ENCODE measurements around the gene SPEF2.

GRCh38 chr5:35679357-35679756 is 61.7 kb downstream of the SPEF2 start:
- TF ChIP-seq SIN3A (IDR thresholded peaks at IDR 0.05; ENCODE audit: borderline replicate concordance, insufficient read depth, low read depth, low read length) (no peak), TCF7L2 (IDR thresholded peaks at IDR 0.05; ENCODE audit: low read depth, low read length) (no peak), REST (IDR thresholded peaks at IDR 0.05; ENCODE audit: insufficient read depth in 1 of 2, low read depth in 2 of 2, low read length in 1 of 2) (no peak), POLR2AphosphoS5 (IDR thresholded peaks at IDR 0.05; ENCODE audit: low read depth, low read length) (no peak)
- TF ChIP-seq, protein P1, sequence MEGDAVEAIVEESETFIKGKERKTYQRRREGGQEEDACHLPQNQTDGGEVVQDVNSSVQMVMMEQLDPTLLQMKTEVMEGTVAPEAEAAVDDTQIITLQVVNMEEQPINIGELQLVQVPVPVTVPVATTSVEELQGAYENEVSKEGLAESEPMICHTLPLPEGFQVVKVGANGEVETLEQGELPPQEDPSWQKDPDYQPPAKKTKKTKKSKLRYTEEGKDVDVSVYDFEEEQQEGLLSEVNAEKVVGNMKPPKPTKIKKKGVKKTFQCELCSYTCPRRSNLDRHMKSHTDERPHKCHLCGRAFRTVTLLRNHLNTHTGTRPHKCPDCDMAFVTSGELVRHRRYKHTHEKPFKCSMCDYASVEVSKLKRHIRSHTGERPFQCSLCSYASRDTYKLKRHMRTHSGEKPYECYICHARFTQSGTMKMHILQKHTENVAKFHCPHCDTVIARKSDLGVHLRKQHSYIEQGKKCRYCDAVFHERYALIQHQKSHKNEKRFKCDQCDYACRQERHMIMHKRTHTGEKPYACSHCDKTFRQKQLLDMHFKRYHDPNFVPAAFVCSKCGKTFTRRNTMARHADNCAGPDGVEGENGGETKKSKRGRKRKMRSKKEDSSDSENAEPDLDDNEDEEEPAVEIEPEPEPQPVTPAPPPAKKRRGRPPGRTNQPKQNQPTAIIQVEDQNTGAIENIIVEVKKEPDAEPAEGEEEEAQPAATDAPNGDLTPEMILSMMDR (IDR thresholded peaks at IDR 0.05) = no peak
